Testis (tissue), 2 donors: Measurements from ENCODE around the gene ING3.

Experiments
- POLR2A ChIP-seq: fragments of 450-650 bp; IDR thresholded peaks from one replicate; pipeline ENCODE4 v1.6.1; 2017; ENCODE audit warnings: antibody characterized with exemption, mild to moderate bottlenecking, moderate library complexity
- TF ChIP-seq, protein P1 (sequence below), 3 experiments: fragments of 450-650 bp in 2 of 3; fragments of 200-600 bp in 1 of 3; sonication (generic) in 1 of 3; IDR thresholded peaks; one replicate each; pipeline ENCODE4 v1.5.1; 2016 to 2019; ENCODE audit warnings: antibody characterized with exemption in 3 of 3, mild to moderate bottlenecking in 2 of 3, moderate library complexity in 1 of 3

DNA sequence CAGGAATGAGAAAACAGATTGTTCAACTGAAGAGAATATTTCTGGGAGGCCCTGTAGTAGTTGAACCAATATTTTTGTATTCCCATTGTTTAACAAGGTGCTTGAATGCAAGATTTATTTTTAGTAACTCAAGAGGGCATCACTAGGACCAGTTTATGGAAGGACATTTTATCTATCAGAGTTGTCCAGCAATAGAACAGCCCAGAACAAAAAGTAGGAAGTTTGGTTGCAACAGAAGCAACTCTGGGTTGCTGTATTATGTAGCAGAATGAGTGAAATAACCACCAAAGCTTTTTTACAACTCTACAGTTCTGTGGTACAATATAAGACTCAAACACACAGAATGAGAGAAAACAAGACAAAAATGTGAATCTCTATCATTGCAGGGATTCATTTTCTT lies 72.6 kb downstream of the ING3 start:
- TF ChIP-seq, protein P1, sequence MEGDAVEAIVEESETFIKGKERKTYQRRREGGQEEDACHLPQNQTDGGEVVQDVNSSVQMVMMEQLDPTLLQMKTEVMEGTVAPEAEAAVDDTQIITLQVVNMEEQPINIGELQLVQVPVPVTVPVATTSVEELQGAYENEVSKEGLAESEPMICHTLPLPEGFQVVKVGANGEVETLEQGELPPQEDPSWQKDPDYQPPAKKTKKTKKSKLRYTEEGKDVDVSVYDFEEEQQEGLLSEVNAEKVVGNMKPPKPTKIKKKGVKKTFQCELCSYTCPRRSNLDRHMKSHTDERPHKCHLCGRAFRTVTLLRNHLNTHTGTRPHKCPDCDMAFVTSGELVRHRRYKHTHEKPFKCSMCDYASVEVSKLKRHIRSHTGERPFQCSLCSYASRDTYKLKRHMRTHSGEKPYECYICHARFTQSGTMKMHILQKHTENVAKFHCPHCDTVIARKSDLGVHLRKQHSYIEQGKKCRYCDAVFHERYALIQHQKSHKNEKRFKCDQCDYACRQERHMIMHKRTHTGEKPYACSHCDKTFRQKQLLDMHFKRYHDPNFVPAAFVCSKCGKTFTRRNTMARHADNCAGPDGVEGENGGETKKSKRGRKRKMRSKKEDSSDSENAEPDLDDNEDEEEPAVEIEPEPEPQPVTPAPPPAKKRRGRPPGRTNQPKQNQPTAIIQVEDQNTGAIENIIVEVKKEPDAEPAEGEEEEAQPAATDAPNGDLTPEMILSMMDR (IDR thresholded peaks at IDR 0.05): no peak
- no peak for TF ChIP-seq POLR2A
